GM20000 (cell line): Measurements from ENCODE around the gene APOC4.

Experiments used
- DNase-seq: peaks from one replicate; pipeline ENCODE4 v3.0.0; 2012; ENCODE audit warnings: low spot score
- TF ChIP-seq, protein P1 (sequence below): IDR thresholded peaks from 2 replicates; pipeline ENCODE4 v1.5.1; 2012; ENCODE audit warnings: mild to moderate bottlenecking, control low read depth; ENCODE audit errors: extremely low read depth, missing control alignments

APOC4 gene, protein sequence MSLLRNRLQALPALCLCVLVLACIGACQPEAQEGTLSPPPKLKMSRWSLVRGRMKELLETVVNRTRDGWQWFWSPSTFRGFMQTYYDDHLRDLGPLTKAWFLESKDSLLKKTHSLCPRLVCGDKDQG

DNA sequence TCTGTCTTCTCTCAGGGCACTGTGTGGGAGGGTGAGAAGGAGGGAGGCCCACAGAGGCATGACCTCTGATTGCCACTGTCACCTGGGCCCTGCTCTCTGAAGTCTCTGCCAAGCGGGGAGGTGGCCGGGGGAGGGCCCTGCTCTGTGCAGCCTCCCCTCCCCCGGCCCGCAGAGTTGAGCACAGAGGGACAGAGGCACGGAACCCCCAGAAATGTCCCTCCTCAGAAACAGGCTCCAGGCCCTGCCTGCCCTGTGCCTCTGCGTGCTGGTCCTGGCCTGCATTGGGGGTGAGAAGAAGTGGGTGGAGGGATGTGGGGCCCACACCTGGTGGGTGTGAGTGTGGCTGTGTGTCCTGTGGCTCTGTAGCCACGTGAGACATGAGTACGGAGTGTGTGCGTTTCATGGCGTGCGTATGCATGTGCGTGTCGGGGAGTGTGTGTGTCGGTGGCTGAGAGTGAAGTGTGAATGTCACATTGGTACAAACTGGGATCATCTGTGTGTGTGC, at the start of gene APOC4:
Gene APOC4 (plus strand): TSS at position 171 of the 505 bp plus-strand sequence. CDS start 41 bp downstream, at position 212.
- DNase-seq = no peak
- TF ChIP-seq, protein P1, sequence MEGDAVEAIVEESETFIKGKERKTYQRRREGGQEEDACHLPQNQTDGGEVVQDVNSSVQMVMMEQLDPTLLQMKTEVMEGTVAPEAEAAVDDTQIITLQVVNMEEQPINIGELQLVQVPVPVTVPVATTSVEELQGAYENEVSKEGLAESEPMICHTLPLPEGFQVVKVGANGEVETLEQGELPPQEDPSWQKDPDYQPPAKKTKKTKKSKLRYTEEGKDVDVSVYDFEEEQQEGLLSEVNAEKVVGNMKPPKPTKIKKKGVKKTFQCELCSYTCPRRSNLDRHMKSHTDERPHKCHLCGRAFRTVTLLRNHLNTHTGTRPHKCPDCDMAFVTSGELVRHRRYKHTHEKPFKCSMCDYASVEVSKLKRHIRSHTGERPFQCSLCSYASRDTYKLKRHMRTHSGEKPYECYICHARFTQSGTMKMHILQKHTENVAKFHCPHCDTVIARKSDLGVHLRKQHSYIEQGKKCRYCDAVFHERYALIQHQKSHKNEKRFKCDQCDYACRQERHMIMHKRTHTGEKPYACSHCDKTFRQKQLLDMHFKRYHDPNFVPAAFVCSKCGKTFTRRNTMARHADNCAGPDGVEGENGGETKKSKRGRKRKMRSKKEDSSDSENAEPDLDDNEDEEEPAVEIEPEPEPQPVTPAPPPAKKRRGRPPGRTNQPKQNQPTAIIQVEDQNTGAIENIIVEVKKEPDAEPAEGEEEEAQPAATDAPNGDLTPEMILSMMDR = no peak

DNA sequence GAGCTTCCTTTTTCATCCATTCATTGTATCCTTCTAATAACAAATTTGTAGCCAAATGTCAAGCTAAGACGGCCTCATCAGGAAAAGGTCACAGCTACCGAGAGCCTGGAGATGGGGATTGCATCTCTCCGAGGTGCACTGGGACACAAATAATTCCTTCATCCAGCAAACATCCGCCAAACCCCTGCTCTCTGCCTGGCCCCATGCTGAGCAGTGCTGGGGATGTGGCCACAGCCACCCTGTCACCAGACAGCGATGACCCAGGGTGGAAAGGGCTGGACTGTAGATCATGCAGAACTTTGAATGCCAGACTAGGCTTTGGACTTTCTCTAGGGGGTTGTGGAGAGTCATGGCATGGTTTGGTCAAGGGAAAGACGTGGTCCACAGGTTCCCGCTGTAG, 49.1 kb upstream of the APOC4 start:
- TF ChIP-seq, protein P1 = no peak
- DNase-seq = no peak

DNA sequence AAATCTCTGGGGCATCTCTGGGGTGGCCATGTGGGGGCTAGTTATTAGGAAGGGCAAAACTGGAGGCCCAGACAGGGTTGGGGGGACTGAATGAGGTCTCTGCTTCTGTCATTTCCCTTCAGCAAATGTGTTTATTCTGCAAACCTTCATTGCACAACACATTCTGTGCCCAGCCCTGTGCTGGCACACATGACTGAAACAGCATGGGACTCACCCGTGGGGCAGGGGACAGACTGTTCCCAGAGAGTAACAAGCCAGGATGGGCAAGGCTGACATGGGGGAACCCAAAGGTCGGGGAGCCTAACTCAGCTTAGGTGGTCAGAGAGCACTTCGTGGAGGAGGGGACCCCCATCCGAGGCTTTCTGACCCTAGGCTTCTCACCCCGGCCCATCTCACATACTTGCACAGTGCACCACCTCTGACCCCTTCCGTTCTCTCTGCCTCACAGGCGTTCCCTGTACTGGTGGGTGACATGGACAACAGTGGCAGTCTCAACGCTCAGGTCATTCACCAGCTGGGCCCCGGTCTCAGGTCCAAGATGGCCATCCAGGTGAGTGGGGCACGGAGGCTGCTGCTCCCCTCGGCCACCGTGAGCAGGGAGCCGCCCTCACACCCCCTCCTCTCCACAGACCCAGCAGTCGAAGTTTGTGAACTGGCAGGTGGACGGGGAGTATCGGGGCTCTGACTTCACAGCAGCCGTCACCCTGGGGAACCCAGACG, 48.5 kb upstream of the APOC4 start:
- no peak for DNase-seq
- TF ChIP-seq, protein P1 = no peak

DNA sequence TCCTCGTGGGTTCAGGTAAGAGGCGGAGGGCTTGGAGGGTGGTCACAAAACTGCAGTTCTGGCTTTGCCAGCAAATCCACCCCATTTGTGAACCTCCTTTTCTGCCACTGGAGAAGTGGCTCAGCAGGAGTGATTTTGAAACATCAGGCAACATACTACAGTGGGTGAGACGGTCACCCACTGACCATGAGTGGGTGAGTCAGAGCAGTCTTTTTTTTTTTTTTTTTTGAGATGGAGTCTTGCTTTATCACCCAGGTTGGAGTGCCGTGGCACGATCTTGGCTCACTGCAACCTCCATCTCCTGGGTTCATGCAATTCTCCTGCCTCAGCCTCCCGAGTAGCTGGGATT, 48.0 kb upstream of the APOC4 start:
- TF ChIP-seq, protein P1 = no peak
- no peak for DNase-seq

DNA sequence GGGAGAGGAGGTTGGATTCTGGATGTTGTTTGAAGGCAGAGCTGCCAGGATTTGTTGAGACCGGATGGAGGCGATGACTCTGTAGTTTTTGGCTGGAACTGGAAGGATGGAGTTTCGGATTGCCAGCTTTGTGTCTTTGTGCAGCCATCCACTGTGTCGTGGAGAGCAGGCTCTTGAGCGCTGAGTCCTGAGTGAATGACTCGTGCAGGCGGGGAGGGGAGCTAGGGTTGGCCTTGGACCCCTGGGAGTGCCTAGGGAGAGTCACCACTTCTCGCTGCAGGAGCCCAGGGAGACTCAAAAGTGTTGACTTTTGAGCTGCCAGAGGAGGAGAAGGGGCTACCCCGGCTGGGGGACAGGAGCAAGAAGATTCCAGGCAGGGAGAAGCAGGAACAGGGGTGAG, 47.1 kb upstream of the APOC4 start:
- no peak for DNase-seq

DNA sequence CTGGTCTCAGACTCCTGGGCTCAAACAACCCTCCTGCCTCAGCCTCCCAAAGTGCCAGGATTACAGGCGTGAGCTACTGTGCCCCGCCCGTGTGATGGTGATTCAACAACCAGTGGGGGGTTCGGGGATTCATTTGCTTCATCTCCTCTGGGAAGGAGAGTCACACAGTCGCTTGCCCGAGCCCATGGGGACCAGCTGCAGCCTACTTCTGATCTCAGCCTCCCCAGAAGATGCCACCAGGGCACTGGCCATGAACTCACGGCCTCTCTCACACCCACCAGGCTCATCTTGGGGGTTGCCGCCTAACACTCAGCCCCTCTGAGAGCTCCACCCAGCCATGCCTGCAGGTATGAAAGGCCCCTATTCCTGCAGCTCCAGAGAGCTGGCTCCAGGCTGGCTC, 44.2 kb upstream of the APOC4 start:
- TF ChIP-seq, protein P1 = no peak
- no peak for DNase-seq

More for the DNA sequence above, 47.1 kb upstream of the APOC4 start:
- TF ChIP-seq, protein P1 = no peak

DNA sequence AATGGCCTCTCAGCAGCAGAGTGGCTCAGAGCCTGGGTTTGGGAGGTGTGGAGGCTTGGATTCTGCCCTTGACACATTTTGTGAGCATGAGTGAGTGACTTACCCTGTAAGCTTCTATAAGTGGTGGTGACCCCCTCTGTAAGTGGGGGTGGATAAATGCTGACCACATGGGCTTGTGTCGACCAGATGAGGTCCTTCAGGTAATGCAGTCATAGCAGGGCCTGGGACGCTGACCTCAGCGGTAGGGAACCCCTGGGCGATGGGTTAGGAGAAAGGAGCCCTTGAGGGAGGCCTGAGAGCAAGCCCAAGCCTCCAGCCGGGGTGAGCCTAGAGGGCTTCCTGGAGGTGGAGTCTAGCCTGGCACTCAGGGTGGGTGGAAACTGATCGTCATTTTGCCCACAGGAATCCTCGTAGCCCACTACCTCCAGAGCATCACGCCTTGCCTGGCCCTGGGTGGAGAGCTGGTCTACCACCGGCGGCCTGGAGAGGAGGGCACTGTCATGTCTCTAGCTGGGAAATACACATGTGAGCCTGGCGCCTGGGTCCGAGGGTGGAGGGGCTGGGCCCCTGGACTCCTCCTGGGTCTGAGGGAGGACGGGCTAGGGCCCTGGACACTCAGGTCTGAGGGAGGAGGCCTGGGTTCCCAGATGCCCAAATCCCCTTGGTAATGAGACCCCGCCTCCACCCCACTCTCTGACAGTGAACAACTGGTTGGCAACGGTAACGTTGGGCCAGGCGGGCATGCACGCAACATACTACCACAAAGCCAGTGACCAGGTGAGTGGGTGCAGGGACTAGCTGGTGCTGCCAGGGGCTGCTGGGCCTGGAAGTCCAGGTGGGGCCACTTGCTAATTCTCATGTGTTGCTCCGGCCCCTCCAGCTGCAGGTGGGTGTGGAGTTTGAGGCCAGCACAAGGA, 41.5 kb upstream of the APOC4 start:
- TF ChIP-seq, protein P1 = no peak
- no peak for DNase-seq
